ENCODE data around the gene CLIC1. TPM values are rescaled to one million over a fixed set of nuclear protein-coding genes. Genes with fewer than 3 reads are reported as not detected.

Gene CLIC1
- total and polyA plus RNA-seq, 10 donors: 296 to 447 (median 347) TPM

- Histone ChIP-seq H3K4me1 (peaks cover 0 to 37% (median 21%) of the 10 kb centered on the region in 6 donors), H3K36me3 (peaks cover 0 to 28% (median 6%) of the 10 kb centered on the region in 6 donors), H3K27ac (no peak overlapping the region), H3K9me3 (no peaks in the 10 kb centered on the region), H3K4me3 (no peak overlapping the region), H3K27me3 (replicated peaks in 1 of 7) (no peaks in the 10 kb centered on the region)
- intact Hi-C loops (cut with DNase I; ENCODE audit: low total_unique reads): no loop called here
- TF ChIP-seq CTCF (IDR thresholded peaks at IDR 0.05 in 8 of 11, conservative IDR thresholded peaks at IDR 0.05 in 3 of 11): no peak
- TF ChIP-seq POLR2A (IDR thresholded peaks at IDR 0.05): no peak
- no peak for TF ChIP-seq POLR2AphosphoS5 (IDR thresholded peaks at IDR 0.05)
- peak; percentile 66 for DNase-seq
- 75 to 86% (median 84%) methylated on average over 9 of the region's 9 CpGs for WGBS, 5 donors
Observed at GRCh38 chr6:31765559-31765909, 29.2 kb upstream of the CLIC1 start.

DNA sequence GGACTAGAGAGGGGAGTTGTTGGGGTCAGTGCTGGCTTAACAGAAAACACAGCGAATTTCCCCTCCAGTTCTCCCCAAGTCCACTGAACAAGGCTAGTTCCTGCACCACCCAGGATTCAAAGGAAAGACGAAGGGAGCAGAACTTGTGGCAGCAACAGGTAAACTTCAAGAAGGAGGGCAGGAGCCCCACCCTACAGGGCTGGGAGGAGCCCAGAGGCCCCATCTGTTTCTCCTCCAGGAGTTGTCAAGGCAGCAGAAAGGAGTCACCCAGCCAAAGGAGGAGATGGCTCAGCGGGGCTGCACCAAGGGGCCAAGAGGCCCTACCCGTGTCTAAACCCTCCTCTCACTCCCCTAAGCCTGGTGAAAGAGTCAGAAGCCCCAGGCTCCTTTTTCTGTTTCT, 27.9 kb upstream of the CLIC1 start:
- H3K4me1 ChIP-seq: peaks cover 0 to 27% (median 13%) of the 10 kb centered on the region in 6 donors
- WGBS, 5 donors: 84 to 91% (median 87%) methylated on average over 4 of the region's 4 CpGs
- DNase-seq: peak; percentile 34
- TF ChIP-seq POLR2AphosphoS5 (IDR thresholded peaks at IDR 0.05): no peak
- TF ChIP-seq POLR2A (IDR thresholded peaks at IDR 0.05): no peak
- TF ChIP-seq CTCF (IDR thresholded peaks at IDR 0.05 in 8 of 11, conservative IDR thresholded peaks at IDR 0.05 in 3 of 11): no peak
- intact Hi-C loops (cut with DNase I; ENCODE audit: low total_unique reads): no loop called here
- no peak overlapping the region for H3K27ac ChIP-seq
- no peaks in the 10 kb centered on the region for H3K27me3 ChIP-seq (replicated peaks in 1 of 7)
- H3K36me3 ChIP-seq: peaks cover 0 to 42% (median 7%) of the 10 kb centered on the region in 6 donors
- H3K4me3 ChIP-seq: no peak overlapping the region
- no peaks in the 10 kb centered on the region for H3K9me3 ChIP-seq

- H3K4me3 ChIP-seq: no peak overlapping the region
- H3K27ac ChIP-seq: peak overlapping the region in 3 of 8 donors; percentile 6 to 20 (median 10)
- 52 to 70% (median 60%) methylated on average over 1 of the region's 1 CpG for WGBS, 5 donors
- no peaks in the 10 kb centered on the region for H3K27me3 ChIP-seq (replicated peaks in 1 of 7)
- no peak for DNase-seq
- intact Hi-C loops (cut with DNase I; ENCODE audit: low total_unique reads): no loop called here
- H3K36me3 ChIP-seq: peaks cover 0 to 47% (median 7%) of the 10 kb centered on the region in 6 donors
- TF ChIP-seq CTCF (IDR thresholded peaks at IDR 0.05 in 8 of 11, conservative IDR thresholded peaks at IDR 0.05 in 3 of 11): no peak
- TF ChIP-seq POLR2AphosphoS5 (IDR thresholded peaks at IDR 0.05): no peak
- TF ChIP-seq POLR2A (IDR thresholded peaks at IDR 0.05): no peak
- no peaks in the 10 kb centered on the region for H3K9me3 ChIP-seq
- H3K4me1 ChIP-seq: peaks cover 0 to 24% (median 9%) of the 10 kb centered on the region in 6 donors
Observed at GRCh38 chr6:31763619-31763940, 27.2 kb upstream of the CLIC1 start.

- Histone ChIP-seq H3K27me3 (replicated peaks in 1 of 7) (no peaks in the 10 kb centered on the region), H3K9me3 (no peaks in the 10 kb centered on the region), H3K27ac (peak overlapping the region in 3 of 8 donors; percentile 6 to 20 (median 10)), H3K4me1 (peaks cover 0 to 18% (median 6%) of the 10 kb centered on the region in 6 donors), H3K4me3 (no peak overlapping the region), H3K36me3 (peaks cover 0 to 52% (median 7%) of the 10 kb centered on the region in 6 donors)
- WGBS, 5 donors: 74 to 87% (median 83%) methylated on average over 8 of the region's 8 CpGs
- peak; percentile 56 for DNase-seq
- intact Hi-C loops (cut with DNase I; ENCODE audit: low total_unique reads): no loop called here
- TF ChIP-seq POLR2AphosphoS5 (IDR thresholded peaks at IDR 0.05): no peak
- TF ChIP-seq CTCF (IDR thresholded peaks at IDR 0.05 in 8 of 11, conservative IDR thresholded peaks at IDR 0.05 in 3 of 11): no peak
- no peak for TF ChIP-seq POLR2A (IDR thresholded peaks at IDR 0.05)
Observed at GRCh38 chr6:31762878-31763618, 26.7 kb upstream of the CLIC1 start.
